ENCODE data around the gene ARHGAP40.

Gene ARHGAP40

DNA sequence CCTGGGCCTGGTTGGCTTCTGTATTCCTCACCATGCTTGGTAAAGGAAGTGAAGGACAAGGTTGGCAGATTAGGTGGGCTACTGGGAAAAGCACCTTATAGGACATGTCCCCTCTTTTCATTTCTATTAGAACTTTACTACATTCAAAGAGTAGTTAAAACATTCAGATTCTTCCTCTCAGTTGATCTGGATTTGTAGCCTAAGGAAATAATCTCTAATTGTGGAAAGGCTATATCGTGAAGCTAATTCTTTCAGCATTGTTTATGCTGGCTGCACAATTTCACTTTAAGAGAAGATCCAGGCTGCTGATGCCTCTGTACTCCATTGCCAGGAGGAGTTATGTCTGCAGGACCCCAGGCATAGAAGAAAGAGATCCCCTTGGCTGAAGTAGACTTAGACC lies 58.8 kb downstream of the ARHGAP40 start:
- Histone ChIP-seq H3K9ac (ENCODE audit: low read length in 5 of 5) (no peak overlapping the region), H3K27me3 (ENCODE audit: control insufficient read depth in 5 of 5, insufficient read depth in 4 of 5, low read length in 5 of 5) (peaks cover 5 to 41% (median 17%) of the 10 kb centered on the region in 5 donors), H3K9me3 (ENCODE audit: control insufficient read depth in 5 of 5, low read length in 5 of 5) (peaks cover 0 to 8% (median 6%) of the 10 kb centered on the region in 5 donors), H3K36me3 (ENCODE audit: control insufficient read depth in 5 of 5, insufficient read depth in 5 of 5, low read length in 5 of 5) (no peaks in the 10 kb centered on the region), H3K4me1 (ENCODE audit: control insufficient read depth in 5 of 5, insufficient read depth in 5 of 5, low read length in 5 of 5) (peaks cover 0 to 1% (median 0%) of the 10 kb centered on the region in 5 donors), H3K27ac (ENCODE audit: low read depth, low read length) (no peak overlapping the region), H3K4me3 (ENCODE audit: low read depth in 1 of 5, low read length in 5 of 5) (no peak overlapping the region)

GRCh38 chr20:38663660-38664059 lies 62.1 kb downstream of the ARHGAP40 start:
- Histone ChIP-seq H3K27me3 (ENCODE audit: control insufficient read depth in 5 of 5, insufficient read depth in 4 of 5, low read length in 5 of 5) (peaks cover 0 to 28% (median 15%) of the 10 kb centered on the region in 5 donors), H3K9me3 (ENCODE audit: control insufficient read depth in 5 of 5, low read length in 5 of 5) (peaks cover 0 to 8% (median 6%) of the 10 kb centered on the region in 5 donors), H3K4me1 (ENCODE audit: control insufficient read depth in 5 of 5, insufficient read depth in 5 of 5, low read length in 5 of 5) (peaks cover 0 to 14% (median 0%) of the 10 kb centered on the region in 5 donors), H3K27ac (ENCODE audit: low read depth, low read length) (no peak overlapping the region), H3K9ac (ENCODE audit: low read length in 5 of 5) (no peak overlapping the region), H3K4me3 (ENCODE audit: low read depth in 1 of 5, low read length in 5 of 5) (no peak overlapping the region), H3K36me3 (ENCODE audit: control insufficient read depth in 5 of 5, insufficient read depth in 5 of 5, low read length in 5 of 5) (no peaks in the 10 kb centered on the region)

GRCh38 chr20:38664284-38664683 lies 62.7 kb downstream of the ARHGAP40 start:
- H3K27ac ChIP-seq (ENCODE audit: low read depth, low read length), result no peak overlapping the region
- H3K27me3 ChIP-seq (ENCODE audit: control insufficient read depth in 5 of 5, insufficient read depth in 4 of 5, low read length in 5 of 5), result peaks cover 3 to 24% (median 14%) of the 10 kb centered on the region in 5 donors
- H3K4me1 ChIP-seq (ENCODE audit: control insufficient read depth in 5 of 5, insufficient read depth in 5 of 5, low read length in 5 of 5), result peaks cover 0 to 14% (median 0%) of the 10 kb centered on the region in 5 donors
- H3K4me3 ChIP-seq (ENCODE audit: low read depth in 1 of 5, low read length in 5 of 5), result no peak overlapping the region
- no peaks in the 10 kb centered on the region for H3K36me3 ChIP-seq (ENCODE audit: control insufficient read depth in 5 of 5, insufficient read depth in 5 of 5, low read length in 5 of 5)
- no peak overlapping the region for H3K9ac ChIP-seq (ENCODE audit: low read length in 5 of 5)
- peaks cover 0 to 8% (median 6%) of the 10 kb centered on the region in 5 donors for H3K9me3 ChIP-seq (ENCODE audit: control insufficient read depth in 5 of 5, low read length in 5 of 5)

DNA sequence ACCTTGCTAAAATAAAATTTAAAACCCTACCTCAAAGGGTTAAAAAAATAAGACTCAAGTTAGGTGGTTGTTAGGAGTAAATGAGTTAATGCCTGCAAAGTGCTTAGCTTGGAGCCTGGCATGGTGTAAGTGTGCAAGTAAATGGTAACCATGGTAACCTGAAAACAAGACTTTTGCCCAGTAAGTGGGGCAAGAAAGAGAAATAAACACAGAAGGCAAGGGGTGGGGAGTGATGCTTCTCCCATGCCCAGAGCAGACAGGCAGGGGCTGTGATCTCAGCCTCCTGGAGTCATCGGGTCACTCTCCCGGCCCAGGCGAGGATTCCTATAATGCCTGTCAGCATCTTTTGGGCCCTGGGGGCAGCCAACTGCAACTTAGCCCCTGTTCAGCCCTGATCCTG lies 63.5 kb downstream of the ARHGAP40 start:
- H3K4me3 ChIP-seq (ENCODE audit: low read depth in 1 of 5, low read length in 5 of 5), result no peak overlapping the region
- peaks cover 5 to 24% (median 15%) of the 10 kb centered on the region in 5 donors for H3K27me3 ChIP-seq (ENCODE audit: control insufficient read depth in 5 of 5, insufficient read depth in 4 of 5, low read length in 5 of 5)
- H3K27ac ChIP-seq (ENCODE audit: low read depth, low read length), result no peak overlapping the region
- peaks cover 0 to 8% (median 6%) of the 10 kb centered on the region in 5 donors for H3K9me3 ChIP-seq (ENCODE audit: control insufficient read depth in 5 of 5, low read length in 5 of 5)
- H3K36me3 ChIP-seq (ENCODE audit: control insufficient read depth in 5 of 5, insufficient read depth in 5 of 5, low read length in 5 of 5), result no peaks in the 10 kb centered on the region
- no peak overlapping the region for H3K9ac ChIP-seq (ENCODE audit: low read length in 5 of 5)
- peaks cover 0 to 14% (median 0%) of the 10 kb centered on the region in 5 donors for H3K4me1 ChIP-seq (ENCODE audit: control insufficient read depth in 5 of 5, insufficient read depth in 5 of 5, low read length in 5 of 5)

DNA sequence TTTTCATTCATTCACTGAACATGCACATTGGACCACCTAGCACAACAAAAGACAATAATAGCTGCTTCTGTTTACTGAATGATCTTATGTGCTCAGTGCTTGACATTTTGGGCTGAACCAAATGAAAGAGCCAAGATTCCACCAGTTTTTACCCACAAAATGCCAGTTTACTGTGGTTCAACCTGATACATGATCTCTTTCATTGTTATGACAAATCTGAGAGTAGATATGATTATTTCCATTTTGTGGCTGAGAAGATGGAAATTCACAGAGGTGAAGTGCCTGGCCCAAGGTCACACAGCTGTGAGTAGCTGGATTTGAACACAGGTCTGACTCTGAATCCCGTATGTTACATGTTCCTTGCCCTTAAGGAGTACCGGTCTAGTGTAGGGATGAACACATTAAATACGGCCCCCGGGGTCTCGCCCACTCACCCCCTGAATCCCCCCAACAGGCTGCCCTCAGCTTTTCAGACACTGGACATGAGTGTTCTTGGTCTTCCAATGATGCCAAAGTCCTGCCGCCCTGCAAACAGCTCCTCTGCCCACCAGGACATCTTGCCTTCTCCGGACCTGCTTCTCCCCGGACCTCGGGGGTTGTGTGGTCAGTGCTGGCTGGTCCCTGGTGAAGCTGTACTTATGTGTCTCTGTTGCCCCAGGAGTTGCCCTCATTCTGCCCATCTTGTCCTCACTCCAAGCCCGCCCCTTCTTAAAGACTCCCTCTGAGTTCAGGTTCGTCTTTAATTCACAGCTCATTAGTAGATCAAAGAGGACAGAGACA lies 64.1 kb downstream of the ARHGAP40 start:
- no peak overlapping the region for H3K9ac ChIP-seq (ENCODE audit: low read length in 5 of 5)
- H3K36me3 ChIP-seq (ENCODE audit: control insufficient read depth in 5 of 5, insufficient read depth in 5 of 5, low read length in 5 of 5), result no peaks in the 10 kb centered on the region
- H3K4me1 ChIP-seq (ENCODE audit: control insufficient read depth in 5 of 5, insufficient read depth in 5 of 5, low read length in 5 of 5), result peaks cover 0 to 14% (median 0%) of the 10 kb centered on the region in 5 donors
- peaks cover 0 to 8% (median 6%) of the 10 kb centered on the region in 5 donors for H3K9me3 ChIP-seq (ENCODE audit: control insufficient read depth in 5 of 5, low read length in 5 of 5)
- no peak overlapping the region for H3K27ac ChIP-seq (ENCODE audit: low read depth, low read length)
- peaks cover 9 to 28% (median 15%) of the 10 kb centered on the region in 5 donors for H3K27me3 ChIP-seq (ENCODE audit: control insufficient read depth in 5 of 5, insufficient read depth in 4 of 5, low read length in 5 of 5)
- H3K4me3 ChIP-seq (ENCODE audit: low read depth in 1 of 5, low read length in 5 of 5), result no peak overlapping the region

DNA sequence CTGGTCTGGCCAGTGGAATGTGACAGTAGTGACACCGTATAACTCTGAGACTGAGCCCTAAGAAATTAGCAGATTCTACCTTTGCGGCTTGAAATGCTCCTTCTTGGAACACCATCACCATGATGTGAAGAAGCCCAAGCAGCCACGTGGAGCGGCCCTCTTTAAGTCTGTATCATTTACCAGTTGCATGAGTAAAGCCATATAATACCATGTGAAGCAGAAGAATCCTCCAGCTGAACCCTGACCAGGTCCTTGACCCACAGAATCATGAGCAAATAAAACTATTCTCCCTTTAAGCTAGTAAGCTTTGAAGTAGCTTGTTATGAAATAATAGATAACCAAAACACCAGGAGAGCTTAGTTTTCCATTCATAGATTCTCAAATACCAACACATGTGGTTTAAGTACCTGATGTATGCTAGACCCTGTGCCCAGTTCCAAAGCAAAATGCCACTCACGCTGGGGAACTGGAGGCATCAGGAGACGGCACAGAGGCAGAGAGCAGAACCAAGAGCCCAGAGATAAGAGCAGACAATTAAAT lies 65.9 kb downstream of the ARHGAP40 start:
- Histone ChIP-seq H3K27ac (ENCODE audit: low read depth, low read length) (no peak overlapping the region), H3K4me1 (ENCODE audit: control insufficient read depth in 5 of 5, insufficient read depth in 5 of 5, low read length in 5 of 5) (peaks cover 0 to 14% (median 0%) of the 10 kb centered on the region in 5 donors), H3K4me3 (ENCODE audit: low read depth in 1 of 5, low read length in 5 of 5) (no peak overlapping the region), H3K36me3 (ENCODE audit: control insufficient read depth in 5 of 5, insufficient read depth in 5 of 5, low read length in 5 of 5) (no peaks in the 10 kb centered on the region), H3K9ac (ENCODE audit: low read length in 5 of 5) (no peak overlapping the region), H3K9me3 (ENCODE audit: control insufficient read depth in 5 of 5, low read length in 5 of 5) (peaks cover 0 to 8% (median 6%) of the 10 kb centered on the region in 5 donors), H3K27me3 (ENCODE audit: control insufficient read depth in 5 of 5, insufficient read depth in 4 of 5, low read length in 5 of 5) (peaks cover 19 to 44% (median 24%) of the 10 kb centered on the region in 5 donors)

- H3K27ac ChIP-seq (ENCODE audit: low read depth, low read length), result no peak overlapping the region
- H3K9ac ChIP-seq (ENCODE audit: low read length in 5 of 5), result no peak overlapping the region
- peaks cover 27 to 51% (median 36%) of the 10 kb centered on the region in 5 donors for H3K27me3 ChIP-seq (ENCODE audit: control insufficient read depth in 5 of 5, insufficient read depth in 4 of 5, low read length in 5 of 5)
Measured at GRCh38 chr20:38669688-38670087, 68.1 kb downstream of the ARHGAP40 start.

DNA sequence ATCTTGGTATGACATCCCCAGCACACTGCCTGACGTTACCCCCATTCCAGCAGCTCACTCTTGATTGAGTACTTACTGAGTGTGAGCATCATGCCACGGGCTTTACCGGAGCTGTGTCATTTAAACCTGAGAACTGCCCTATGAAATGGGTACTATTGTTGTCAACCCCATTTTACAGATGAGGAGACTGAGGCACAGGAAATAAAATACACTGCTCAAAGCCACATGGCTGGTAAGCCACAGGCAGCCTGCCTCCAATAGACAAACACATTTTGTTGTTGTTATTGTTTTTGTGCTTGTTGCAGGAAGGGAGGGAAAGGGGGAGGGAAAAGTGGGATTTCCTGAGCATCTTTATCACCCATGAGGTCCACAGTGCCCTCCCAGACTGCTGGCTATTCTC lies 69.2 kb downstream of the ARHGAP40 start:
- no peak overlapping the region for H3K27ac ChIP-seq (ENCODE audit: low read depth, low read length)
- H3K4me1 ChIP-seq (ENCODE audit: control insufficient read depth in 5 of 5, insufficient read depth in 5 of 5, low read length in 5 of 5), result peaks cover 2 to 21% (median 12%) of the 10 kb centered on the region in 5 donors
- H3K27me3 ChIP-seq (ENCODE audit: control insufficient read depth in 5 of 5, insufficient read depth in 4 of 5, low read length in 5 of 5), result peaks cover 32 to 53% (median 33%) of the 10 kb centered on the region in 5 donors
- H3K4me3 ChIP-seq (ENCODE audit: low read depth in 1 of 5, low read length in 5 of 5), result no peak overlapping the region
- H3K36me3 ChIP-seq (ENCODE audit: control insufficient read depth in 5 of 5, insufficient read depth in 5 of 5, low read length in 5 of 5), result no peaks in the 10 kb centered on the region
- no peak overlapping the region for H3K9ac ChIP-seq (ENCODE audit: low read length in 5 of 5)
- no peaks in the 10 kb centered on the region for H3K9me3 ChIP-seq (ENCODE audit: control insufficient read depth in 5 of 5, low read length in 5 of 5)

More at GRCh38 chr20:38669688-38670087, 68.1 kb downstream of the ARHGAP40 start:
- H3K4me1 ChIP-seq (ENCODE audit: control insufficient read depth in 5 of 5, insufficient read depth in 5 of 5, low read length in 5 of 5), result peaks cover 2 to 25% (median 12%) of the 10 kb centered on the region in 5 donors
- H3K9me3 ChIP-seq (ENCODE audit: control insufficient read depth in 5 of 5, low read length in 5 of 5), result peaks cover 0 to under 1% (median 0%) of the 10 kb centered on the region in 5 donors
- H3K4me3 ChIP-seq (ENCODE audit: low read depth in 1 of 5, low read length in 5 of 5), result no peak overlapping the region
- no peaks in the 10 kb centered on the region for H3K36me3 ChIP-seq (ENCODE audit: control insufficient read depth in 5 of 5, insufficient read depth in 5 of 5, low read length in 5 of 5)

- Histone ChIP-seq H3K27me3 (ENCODE audit: control insufficient read depth in 5 of 5, insufficient read depth in 4 of 5, low read length in 5 of 5) (peaks cover 32 to 53% (median 33%) of the 10 kb centered on the region in 5 donors), H3K4me3 (ENCODE audit: low read depth in 1 of 5, low read length in 5 of 5) (no peak overlapping the region), H3K27ac (ENCODE audit: low read depth, low read length) (no peak overlapping the region), H3K36me3 (ENCODE audit: control insufficient read depth in 5 of 5, insufficient read depth in 5 of 5, low read length in 5 of 5) (no peaks in the 10 kb centered on the region), H3K4me1 (ENCODE audit: control insufficient read depth in 5 of 5, insufficient read depth in 5 of 5, low read length in 5 of 5) (peaks cover 2 to 17% (median 12%) of the 10 kb centered on the region in 5 donors), H3K9ac (ENCODE audit: low read length in 5 of 5) (no peak overlapping the region), H3K9me3 (ENCODE audit: control insufficient read depth in 5 of 5, low read length in 5 of 5) (no peaks in the 10 kb centered on the region)
Measured at GRCh38 chr20:38671186-38671585, 69.6 kb downstream of the ARHGAP40 start.

- no peak overlapping the region for H3K27ac ChIP-seq (ENCODE audit: low read depth, low read length)
- no peak overlapping the region for H3K4me3 ChIP-seq (ENCODE audit: low read depth in 1 of 5, low read length in 5 of 5)
- H3K4me1 ChIP-seq (ENCODE audit: control insufficient read depth in 5 of 5, insufficient read depth in 5 of 5, low read length in 5 of 5), result peaks cover 2 to 12% (median 11%) of the 10 kb centered on the region in 5 donors
- peaks cover 32 to 53% (median 33%) of the 10 kb centered on the region in 5 donors for H3K27me3 ChIP-seq (ENCODE audit: control insufficient read depth in 5 of 5, insufficient read depth in 4 of 5, low read length in 5 of 5)
- H3K9me3 ChIP-seq (ENCODE audit: control insufficient read depth in 5 of 5, low read length in 5 of 5), result no peaks in the 10 kb centered on the region
- no peaks in the 10 kb centered on the region for H3K36me3 ChIP-seq (ENCODE audit: control insufficient read depth in 5 of 5, insufficient read depth in 5 of 5, low read length in 5 of 5)
- no peak overlapping the region for H3K9ac ChIP-seq (ENCODE audit: low read length in 5 of 5)
Measured at GRCh38 chr20:38671701-38672292, 70.2 kb downstream of the ARHGAP40 start.

Data from subcutaneous abdominal adipose tissue (tissue), 5 donors.